NCI-H446 treated with DMSO at 0.1 percent for 48 hours (cell line): ENCODE measurements around the gene CPEB4.
A peak's percentile ranks its signal among the peaks of the same experiment; 100 is the strongest.

Experiments used
- DNase-seq: peaks from one replicate; lab custom pipeline; 2025; lab: John Stamatoyannopoulos, UW

The CPEB4 gene

GRCh38 chr5:173887610-173888472 lies at the start of gene CPEB4:
Gene CPEB4 (plus strand): TSS chr5:173888349. CDS start chr5:173889734, 1,385 bp downstream.
- DNase-seq = peak; percentile 97

GRCh38 chr5:173839117-173839713 lies 48.9 kb upstream of the CPEB4 start:
- no peak for DNase-seq

- DNase-seq = no peak
These were observed 47.8 kb upstream of the CPEB4 start for GRCh38 chr5:173840111-173840983.

- no peak for DNase-seq
These were observed 46.4 kb upstream of the CPEB4 start for GRCh38 chr5:173841710-173842109.

- DNase-seq = no peak
These were observed 44.4 kb upstream of the CPEB4 start for GRCh38 chr5:173843794-173844193.

GRCh38 chr5:173845321-173845720 lies 42.8 kb upstream of the CPEB4 start:
- no peak for DNase-seq

- DNase-seq = no peak
These were observed 41.1 kb upstream of the CPEB4 start for GRCh38 chr5:173846929-173847501.

- DNase-seq = no peak
These were observed 39.1 kb upstream of the CPEB4 start for GRCh38 chr5:173848986-173849596.

- DNase-seq = no peak
These were observed 38.2 kb upstream of the CPEB4 start for GRCh38 chr5:173849908-173850307.

GRCh38 chr5:173850659-173851058 lies 37.5 kb upstream of the CPEB4 start:
- no peak for DNase-seq

- DNase-seq = no peak
These were observed 36.4 kb upstream of the CPEB4 start for GRCh38 chr5:173851595-173852243.

GRCh38 chr5:173852790-173853359 lies 35.3 kb upstream of the CPEB4 start:
- DNase-seq = no peak

GRCh38 chr5:173853370-173854131 lies 34.6 kb upstream of the CPEB4 start:
- DNase-seq = no peak

GRCh38 chr5:173855162-173855994 lies 32.8 kb upstream of the CPEB4 start:
- no peak for DNase-seq

- no peak for DNase-seq
These were observed 32.0 kb upstream of the CPEB4 start for GRCh38 chr5:173855995-173856656.

- DNase-seq = no peak
These were observed 30.9 kb upstream of the CPEB4 start for GRCh38 chr5:173857234-173857633.

- no peak for DNase-seq
These were observed 30.0 kb upstream of the CPEB4 start for GRCh38 chr5:173858021-173858669.
